Measurements from ENCODE around the gene UBA1. TPM values are rescaled to one million over a fixed set of nuclear protein-coding genes. Genes with fewer than 3 reads are reported as not detected.

The UBA1 gene
- total and polyA plus RNA-seq, 8 donors, result 192 to 248 (median 218) TPM

- Histone ChIP-seq H3K9me3 (no peaks in the 10 kb centered on the region), H3K27me3 (no peaks in the 10 kb centered on the region), H3K4me1 (peaks cover 6 to 9% of the 10 kb centered on the region in 2 donors), H3K4me3 (no peak overlapping the region), H3K36me3 (peaks cover 0 to 91% of the 10 kb centered on the region in 2 donors), H3K27ac (no peak overlapping the region)
- DNase-seq, result no peak
- intact Hi-C loops (cut with DNase I), result no loop called here
- ATAC-seq, result no peak
- TF ChIP-seq CTCF (IDR thresholded peaks at IDR 0.05), result no peak
These were observed 8.7 kb downstream of the UBA1 start for GRCh38 chrX:47202316-47202715.

- intact Hi-C loops (cut with DNase I), result no loop called here
- TF ChIP-seq CTCF (IDR thresholded peaks at IDR 0.05), result no peak
- Histone ChIP-seq H3K36me3 (peaks cover 0 to 97% of the 10 kb centered on the region in 2 donors), H3K4me1 (peaks cover 0 to 5% of the 10 kb centered on the region in 2 donors), H3K9me3 (no peaks in the 10 kb centered on the region), H3K27me3 (no peaks in the 10 kb centered on the region), H3K27ac (no peak overlapping the region), H3K4me3 (no peak overlapping the region)
- DNase-seq (no peak), ATAC-seq (peak; percentile 9)
These were observed 9.2 kb downstream of the UBA1 start for GRCh38 chrX:47202877-47203276.

GRCh38 chrX:47204970-47205369 is 11.3 kb downstream of the UBA1 start:
- intact Hi-C loops (cut with DNase I), result no loop called here
- Histone ChIP-seq H3K36me3 (peaks cover 0 to 98% of the 10 kb centered on the region in 2 donors), H3K4me3 (no peak overlapping the region), H3K27me3 (no peaks in the 10 kb centered on the region), H3K27ac (no peak overlapping the region), H3K9me3 (no peaks in the 10 kb centered on the region), H3K4me1 (no peaks in the 10 kb centered on the region)
- ATAC-seq, result no peak
- DNase-seq, result no peak
- no peak for TF ChIP-seq CTCF (IDR thresholded peaks at IDR 0.05)

GRCh38 chrX:47206316-47206715 is 12.7 kb downstream of the UBA1 start:
- DNase-seq (no peak), ATAC-seq (no peak)
- Histone ChIP-seq H3K27ac (no peak overlapping the region), H3K4me3 (no peak overlapping the region), H3K9me3 (no peaks in the 10 kb centered on the region), H3K36me3 (peaks cover 0 to 98% of the 10 kb centered on the region in 2 donors), H3K27me3 (no peaks in the 10 kb centered on the region), H3K4me1 (no peaks in the 10 kb centered on the region)
- no peak for TF ChIP-seq CTCF (IDR thresholded peaks at IDR 0.05)
- intact Hi-C loops (cut with DNase I), result no loop called here

- Histone ChIP-seq H3K9me3 (no peaks in the 10 kb centered on the region), H3K4me1 (no peaks in the 10 kb centered on the region), H3K4me3 (no peak overlapping the region), H3K27me3 (no peaks in the 10 kb centered on the region), H3K27ac (no peak overlapping the region), H3K36me3 (peaks cover 0 to 98% of the 10 kb centered on the region in 2 donors)
- intact Hi-C loops (cut with DNase I), result no loop called here
- no peak for DNase-seq
- ATAC-seq, result no peak
- no peak for TF ChIP-seq CTCF (IDR thresholded peaks at IDR 0.05)
These were observed 14.5 kb downstream of the UBA1 start for GRCh38 chrX:47208108-47208507.
